GM12801 (cell line): ENCODE measurements around the gene AKAP13.

ENCODE experiments used
- CTCF ChIP-seq: IDR thresholded peaks from one replicate; pipeline ENCODE4 v1.5.1; 2011; ENCODE audit warnings: control low read depth; ENCODE audit not compliant: insufficient read length; ENCODE audit errors: extremely low read depth

AKAP13 gene

GRCh38 chr15:85786781-85787114, 406.3 kb downstream of the AKAP13 start:
- no peak for TF ChIP-seq CTCF

- no peak for TF ChIP-seq CTCF
Observed at GRCh38 chr15:85788771-85789495, 408.5 kb downstream of the AKAP13 start.

GRCh38 chr15:85789496-85789875, 409.1 kb downstream of the AKAP13 start:
- no peak for TF ChIP-seq CTCF

- no peak for TF ChIP-seq CTCF
Observed at GRCh38 chr15:85792102-85792731, 411.8 kb downstream of the AKAP13 start.

GRCh38 chr15:85792912-85793590, 412.6 kb downstream of the AKAP13 start:
- no peak for TF ChIP-seq CTCF

GRCh38 chr15:85793641-85794597, 413.5 kb downstream of the AKAP13 start:
- TF ChIP-seq CTCF, result no peak
